IPS DF 4.7 (cell line): ENCODE data around the gene MYL5.
"Not testable (repeated sequence)": the region's sequence is repeated elsewhere in the genome, so short reads cannot be mapped to it uniquely, and the experiment has no call there.

ENCODE experiments used
- DNase-seq: peaks from one replicate; pipeline ENCODE4 v3.0.0-alpha.2; 2013; ENCODE audit warnings: low spot score; ENCODE audit errors: extremely low read depth

MYL5 gene, protein sequence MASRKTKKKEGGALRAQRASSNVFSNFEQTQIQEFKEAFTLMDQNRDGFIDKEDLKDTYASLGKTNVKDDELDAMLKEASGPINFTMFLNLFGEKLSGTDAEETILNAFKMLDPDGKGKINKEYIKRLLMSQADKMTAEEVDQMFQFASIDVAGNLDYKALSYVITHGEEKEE

DNA sequence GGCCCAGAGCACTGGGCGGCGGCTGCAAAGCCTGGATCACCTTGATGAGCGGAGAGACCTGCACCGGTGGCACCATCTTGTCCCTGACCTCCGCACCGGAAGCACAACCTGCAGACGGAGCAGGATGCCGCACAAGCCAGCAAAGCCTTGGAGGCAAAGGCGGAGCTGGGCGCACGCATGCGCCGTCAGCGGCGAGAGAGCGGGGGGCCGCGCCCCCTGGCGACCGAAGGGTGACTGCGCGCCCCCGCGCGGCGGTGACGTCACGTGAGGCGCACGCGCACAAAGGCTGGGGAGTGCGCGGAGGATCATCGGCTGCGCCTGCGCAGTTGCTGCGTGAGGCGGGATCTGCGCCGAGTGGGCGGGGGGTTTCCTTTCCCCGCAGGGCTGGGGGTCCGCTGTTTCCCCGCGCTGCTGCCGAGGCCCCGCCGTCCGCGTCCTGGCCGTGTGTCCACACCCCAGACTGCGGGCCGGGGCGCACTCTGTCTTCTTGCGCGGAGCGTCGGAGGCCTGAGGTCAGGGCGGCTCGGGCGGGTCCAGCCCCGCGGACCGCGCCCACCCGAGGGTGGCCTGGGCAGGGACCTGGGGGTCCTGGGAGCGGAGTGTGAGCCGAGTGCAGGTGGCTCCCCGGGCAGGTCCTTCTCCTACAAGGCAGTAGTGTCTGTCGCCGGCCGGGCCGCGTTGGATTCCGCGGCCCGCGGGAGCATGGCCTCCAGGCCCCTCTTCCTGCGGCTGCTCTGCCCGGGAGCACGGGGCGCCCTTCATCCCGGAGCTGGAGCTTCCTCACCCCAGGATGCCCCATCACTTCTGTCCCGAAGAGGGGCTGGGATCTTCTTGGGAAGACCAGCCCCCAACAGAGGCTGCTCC is at the start of gene MYL5, which contains the start of gene ATP5ME:
TSS of gene MYL5 (plus strand) at position 371 of the 864 bp plus-strand sequence. CDS start 3,485 bp downstream, outside the sequence.
TSS of gene ATP5ME (minus strand) at position 105 of the 864 bp plus-strand sequence. CDS start at position 76, 29 bp downstream.
- peak; percentile 85 for DNase-seq

DNA sequence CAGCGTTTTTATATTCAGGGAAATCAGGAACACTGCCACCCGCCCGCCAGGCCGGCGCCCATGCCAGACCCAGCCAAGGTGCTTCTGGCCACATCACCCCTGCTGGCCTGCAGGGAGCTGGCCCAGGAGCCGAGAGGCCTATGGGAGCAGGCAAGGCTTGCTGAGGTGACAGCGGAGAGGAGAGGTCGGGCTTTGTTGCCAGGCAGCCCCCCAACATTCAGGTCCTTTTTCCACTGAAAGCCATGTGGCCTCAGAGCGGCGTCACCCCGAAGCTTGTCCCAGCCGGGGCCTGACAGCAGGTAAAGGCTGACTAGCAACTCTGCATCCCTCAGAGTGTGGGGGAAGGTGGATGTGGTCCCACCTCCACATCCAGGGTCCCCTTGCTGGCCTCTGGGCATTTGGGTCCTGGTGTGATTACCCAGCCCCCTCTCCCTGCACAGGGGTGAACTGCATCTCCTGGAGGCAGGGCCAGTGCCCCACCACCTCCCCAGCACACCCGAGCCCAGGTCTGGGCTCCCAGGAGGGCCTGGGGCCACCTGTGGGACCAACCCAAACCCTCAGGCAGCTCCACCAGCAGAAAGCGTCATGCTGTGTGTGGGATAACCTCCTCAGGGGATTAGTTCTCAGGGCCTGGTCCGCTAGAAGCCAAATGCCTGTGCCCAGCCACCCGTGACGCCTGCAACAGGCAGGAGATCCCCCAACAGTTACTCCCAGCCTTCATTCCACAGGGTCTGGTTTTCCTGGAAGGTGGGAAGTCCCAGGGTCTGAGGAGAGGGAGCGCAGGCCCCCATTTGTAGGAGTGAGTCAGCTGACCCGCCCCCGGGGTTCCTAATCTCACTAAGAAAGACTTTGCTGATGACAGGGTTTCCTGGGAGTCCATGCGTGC is 49.4 kb upstream of the MYL5 start, which contains the start of gene PDE6B:
TSS of gene PDE6B (plus strand) at position 869 of the 886 bp plus-strand sequence. CDS start 54 bp downstream, outside the sequence.
- DNase-seq = no peak

DNA sequence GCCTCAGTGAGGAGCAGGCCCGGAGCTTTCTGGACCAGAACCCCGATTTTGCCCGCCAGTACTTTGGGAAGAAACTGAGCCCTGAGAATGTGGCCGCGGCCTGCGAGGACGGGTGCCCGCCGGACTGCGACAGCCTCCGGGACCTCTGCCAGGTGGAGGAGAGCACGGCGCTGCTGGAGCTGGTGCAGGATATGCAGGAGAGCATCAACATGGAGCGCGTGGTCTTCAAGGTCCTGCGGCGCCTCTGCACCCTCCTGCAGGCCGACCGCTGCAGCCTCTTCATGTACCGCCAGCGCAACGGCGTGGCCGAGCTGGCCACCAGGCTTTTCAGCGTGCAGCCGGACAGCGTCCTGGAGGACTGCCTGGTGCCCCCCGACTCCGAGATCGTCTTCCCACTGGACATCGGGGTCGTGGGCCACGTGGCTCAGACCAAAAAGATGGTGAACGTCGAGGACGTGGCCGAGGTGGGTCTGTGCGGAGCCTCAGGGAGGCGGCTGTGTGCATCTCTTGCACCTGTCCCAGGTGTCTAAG is 48.6 kb upstream of the MYL5 start:
- no peak for DNase-seq

DNA sequence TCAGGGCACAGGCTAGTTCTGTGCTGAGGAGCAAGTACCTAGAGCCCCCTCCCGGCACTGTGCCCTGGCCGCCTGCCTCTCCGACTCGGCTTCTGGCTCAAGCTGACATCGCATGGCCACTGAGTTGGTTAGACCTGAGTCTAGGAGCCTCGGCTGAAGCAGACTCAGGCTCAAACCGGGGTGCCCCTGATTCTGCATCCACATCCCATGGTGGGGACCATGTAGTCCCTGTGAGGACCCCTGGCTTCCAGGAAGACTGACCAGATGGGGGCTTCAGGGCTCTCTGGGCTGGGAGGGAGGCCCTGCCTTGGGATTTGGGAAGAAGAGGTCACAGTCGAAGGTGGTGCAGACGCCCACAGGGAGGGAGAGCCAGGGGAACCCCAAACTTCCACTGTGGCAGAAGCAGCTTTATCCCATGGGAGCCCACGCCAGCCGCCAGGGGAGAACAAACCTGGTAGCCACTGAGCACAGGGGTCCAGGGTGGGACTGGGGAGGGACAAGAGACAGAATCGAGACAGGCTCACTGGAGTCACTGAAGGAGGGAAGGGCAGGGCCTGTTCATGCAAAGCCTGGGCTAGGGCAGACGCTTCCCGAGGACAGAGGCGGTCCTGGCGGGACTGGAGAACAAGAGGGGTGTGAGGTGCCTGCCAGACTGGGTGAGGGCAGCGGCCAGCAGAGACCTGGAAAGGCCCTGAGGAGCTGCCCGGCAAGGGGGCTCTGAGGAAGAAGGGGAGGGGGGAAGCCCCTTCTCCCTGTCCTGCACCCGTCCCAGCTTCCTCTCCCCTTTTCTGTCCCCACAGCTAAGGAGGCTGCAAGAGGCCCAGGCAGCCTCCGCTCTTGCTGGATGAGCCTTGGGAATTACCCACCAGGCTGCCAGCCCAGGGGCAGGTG is 47.9 kb upstream of the MYL5 start:
- DNase-seq = no peak

DNA sequence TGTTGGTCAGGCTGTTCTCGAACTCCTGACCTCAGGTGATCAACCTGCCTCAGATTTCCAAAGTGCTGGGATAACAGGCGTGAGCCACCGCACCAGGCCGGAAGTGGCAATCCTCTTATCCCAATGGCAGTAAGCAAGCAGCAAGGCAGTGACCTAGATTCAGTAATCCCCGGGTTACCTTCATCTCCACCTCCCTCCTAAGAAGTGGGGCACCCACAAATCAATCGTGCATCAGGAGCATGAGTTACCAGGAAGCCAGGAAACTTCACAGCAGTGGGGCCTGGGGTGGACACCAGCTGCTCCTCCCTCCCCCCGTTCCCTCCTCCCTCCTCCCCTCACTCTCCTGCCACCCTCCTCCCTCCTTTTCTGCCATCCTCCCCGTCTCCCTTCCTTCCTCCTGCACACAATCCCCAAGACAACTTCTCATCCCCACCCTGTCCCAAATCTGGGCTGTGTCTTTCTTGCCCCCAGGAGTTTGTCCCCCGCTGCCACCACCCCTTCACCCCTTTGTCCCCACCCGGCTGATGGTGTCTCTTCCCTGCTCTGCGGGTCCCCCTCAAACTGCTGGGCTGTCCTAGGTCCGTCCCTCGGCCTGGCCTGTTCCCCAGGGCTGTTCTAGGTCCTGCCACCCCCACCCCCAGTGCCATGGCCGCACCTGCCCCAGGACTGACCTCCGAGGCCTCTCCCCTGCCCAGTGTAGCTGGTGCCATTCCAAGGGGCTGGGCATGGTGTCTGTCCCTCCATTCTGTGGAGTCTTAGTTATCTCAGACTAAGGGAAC is 46.8 kb upstream of the MYL5 start:
- no peak for DNase-seq

DNA sequence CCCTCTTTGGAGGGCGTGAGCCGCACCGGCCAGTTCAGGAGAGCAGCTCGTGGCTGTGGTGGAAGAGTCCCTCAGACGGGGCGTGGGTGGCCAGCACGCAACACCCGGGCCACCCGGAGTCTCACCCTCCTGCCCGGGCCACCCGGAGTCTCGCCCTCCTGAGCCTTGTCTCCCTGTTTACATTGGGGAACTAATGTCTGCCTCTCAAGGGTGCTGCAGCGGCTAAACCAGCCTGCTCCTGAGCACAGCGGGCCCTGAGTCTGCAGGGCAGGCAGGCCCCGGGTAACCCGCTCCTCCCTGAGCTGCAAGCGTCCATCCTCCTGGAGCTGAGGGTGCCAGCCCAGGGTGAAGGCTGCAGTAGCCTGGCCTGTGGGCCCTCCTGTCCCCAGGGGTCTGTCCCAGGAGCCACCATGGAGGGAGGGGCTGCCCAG is 46.0 kb upstream of the MYL5 start:
- DNase-seq = no peak

DNA sequence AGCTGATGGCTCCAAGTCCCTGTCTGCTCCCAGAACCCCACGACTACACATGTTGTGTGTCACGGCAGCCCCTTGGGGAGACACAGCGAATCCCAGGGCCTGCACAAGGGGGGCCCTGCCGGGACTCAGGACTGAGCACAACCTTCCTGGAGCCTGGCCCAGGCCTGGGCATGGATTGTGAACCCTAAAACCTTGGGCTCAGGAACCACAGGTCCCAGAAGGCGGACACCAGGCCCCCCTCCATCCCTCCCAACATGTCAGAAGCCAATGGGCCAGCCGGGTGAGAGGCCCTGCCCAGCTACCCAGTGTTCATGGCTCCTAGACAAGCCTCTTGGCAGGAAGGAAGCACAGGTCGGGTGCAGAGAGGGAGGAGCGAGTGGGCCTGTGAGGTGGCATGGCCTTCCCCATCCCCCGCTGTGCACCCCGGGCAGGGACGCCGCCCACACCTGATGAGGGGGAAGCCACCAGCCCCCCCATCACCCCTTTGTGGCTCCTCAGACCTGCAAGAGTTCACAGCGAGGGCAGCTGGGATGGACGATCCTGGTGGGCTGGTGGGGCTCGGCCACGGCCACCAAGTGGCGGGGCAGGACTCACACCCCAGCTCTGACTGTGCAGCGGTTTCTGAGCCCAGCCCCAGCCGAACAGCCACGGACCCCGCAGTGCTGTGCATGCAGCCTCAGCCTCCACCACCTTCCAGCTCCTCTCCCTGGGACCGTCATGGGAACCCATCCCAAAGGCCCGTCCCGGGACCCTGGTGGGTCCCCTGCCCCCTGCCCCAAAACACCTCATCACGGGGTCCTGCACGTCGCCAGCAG is 45.3 kb upstream of the MYL5 start:
- DNase-seq = no peak

DNA sequence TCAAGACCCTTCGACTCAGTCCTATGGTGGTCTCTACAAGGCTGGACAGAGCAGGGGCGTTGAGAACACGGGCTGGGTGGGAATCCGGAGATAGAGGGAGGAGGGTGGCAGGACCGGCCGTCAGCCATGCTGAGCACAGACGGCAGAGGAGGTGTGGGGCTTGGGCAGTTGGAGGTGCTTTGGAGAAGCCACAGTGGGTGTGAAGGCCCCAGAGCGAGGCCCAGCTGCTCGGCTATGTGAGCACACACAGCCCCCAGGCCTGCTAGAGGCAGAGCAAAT is 44.8 kb upstream of the MYL5 start:
- no peak for DNase-seq

DNA sequence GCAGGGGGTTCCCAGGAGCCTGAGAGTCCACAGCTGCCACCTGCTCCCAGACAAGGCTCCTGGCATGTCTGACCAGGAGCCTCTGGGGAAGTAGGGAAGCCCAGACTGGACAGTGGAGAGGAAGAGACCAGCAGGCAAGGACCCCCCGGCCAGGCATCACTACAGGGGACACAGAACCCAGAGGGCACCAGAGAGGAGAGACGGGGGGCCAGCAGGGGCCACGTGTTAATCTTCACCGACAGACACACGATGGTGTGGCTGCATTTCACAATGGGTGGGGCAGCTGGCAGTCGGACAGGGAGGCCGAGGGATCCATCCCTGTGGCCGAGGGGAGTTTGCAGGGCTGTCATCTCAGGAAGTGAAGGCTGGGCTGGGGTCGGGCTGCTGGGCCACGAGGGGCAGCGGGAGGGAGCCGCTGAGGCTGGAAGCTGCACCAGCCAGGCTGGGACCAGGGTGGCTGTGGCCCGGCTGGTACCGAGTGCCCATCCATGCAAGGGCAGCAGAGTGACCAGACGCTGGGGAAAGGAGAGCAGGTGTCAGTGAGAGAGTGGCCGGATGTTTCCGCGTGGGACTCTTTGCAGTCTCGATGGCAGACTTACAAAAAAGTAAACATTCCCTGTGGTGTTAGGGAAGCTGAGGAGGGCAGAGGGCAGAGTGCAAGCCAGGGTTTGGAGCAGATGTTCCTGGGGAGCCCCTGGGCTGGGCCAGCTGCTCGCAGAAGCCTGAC is 44.3 kb upstream of the MYL5 start:
- no peak for DNase-seq

DNA sequence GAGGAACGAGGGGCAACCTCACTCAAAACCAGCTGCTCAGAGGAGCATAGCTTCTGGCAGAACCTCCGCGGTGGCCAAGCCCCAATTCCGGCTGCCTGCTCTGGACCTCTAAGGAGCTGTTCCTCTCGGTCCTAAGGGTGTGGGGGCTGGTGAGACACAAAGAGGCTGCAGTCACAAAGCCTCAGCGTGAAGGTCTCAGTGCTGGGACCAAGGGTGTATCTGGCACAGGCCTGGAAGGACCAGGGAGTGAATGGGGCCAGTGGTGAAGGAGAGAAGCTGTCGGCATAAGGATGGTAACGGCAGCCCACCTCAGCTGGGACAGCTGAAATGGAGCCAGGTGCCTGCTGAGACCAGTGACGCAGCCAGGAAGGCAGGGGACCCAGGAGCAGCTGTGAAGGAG is 43.7 kb upstream of the MYL5 start:
- DNase-seq = no peak

DNA sequence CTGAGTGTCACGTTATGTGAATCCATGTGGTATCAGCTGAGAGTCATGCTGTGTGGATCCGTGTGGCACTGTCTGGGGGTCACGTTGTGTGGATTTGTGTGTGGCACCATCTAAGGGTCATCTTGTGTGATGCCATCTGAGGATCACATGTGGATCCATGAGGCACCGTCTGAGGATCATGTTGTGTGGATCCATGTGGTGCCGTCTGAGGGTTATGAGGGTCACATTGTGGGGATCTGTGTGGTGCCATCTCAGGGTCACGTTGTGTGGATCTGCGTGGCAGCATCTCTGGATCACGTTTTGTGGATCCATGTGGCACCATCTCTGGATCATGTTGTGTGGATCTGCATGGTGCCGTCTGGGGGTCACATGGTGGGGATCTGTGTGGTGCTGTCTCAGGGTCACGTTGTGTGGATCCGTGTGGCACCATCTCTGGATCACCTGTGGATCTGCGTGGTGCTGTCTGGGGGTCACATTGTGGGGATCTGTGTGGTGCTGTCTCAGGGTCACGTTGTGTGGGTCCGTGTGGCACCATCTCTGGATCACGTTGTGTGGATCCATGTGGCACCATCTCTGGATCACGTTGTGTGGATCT is 42.0 kb upstream of the MYL5 start:
- DNase-seq = no peak

DNA sequence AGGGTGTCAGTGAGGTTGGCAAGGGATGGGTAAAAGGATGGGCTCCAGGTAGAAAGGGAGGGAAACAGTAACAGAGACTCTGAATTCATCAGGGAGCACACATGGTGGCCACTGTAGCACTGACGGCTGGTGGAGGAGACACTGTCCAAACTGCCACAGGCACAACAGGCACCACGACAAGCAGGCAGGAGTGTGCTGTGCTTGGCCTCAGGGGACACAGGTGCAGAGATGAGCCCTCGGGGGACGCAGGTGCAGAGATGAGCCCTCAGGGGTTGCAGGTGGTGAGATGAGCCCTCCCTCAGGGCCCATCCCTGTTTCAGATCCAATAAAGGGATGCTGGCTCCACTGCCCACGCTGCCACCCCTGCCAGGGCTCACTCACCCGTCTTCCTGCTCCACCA is 41.4 kb upstream of the MYL5 start:
- no peak for DNase-seq

DNA sequence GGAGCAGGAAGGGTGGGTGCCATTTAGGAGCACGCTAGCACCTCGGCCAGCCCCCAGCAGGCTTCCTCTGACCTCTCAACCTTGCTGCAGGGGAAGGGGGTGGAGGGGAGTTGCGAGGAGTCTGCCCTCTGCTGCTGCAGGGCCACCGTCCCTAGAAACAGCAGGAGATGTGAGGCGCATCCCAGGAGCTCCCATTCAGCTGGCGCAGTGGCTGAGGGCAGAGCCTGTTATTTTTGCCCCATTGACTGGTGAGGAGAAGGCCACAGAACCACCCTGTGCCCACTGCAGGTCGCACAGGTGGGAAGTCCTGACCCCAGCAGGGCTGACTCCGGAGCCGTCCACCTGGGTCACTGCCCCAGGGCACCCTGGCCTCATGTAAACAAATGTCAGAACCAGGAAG is 40.9 kb upstream of the MYL5 start:
- DNase-seq = no peak

DNA sequence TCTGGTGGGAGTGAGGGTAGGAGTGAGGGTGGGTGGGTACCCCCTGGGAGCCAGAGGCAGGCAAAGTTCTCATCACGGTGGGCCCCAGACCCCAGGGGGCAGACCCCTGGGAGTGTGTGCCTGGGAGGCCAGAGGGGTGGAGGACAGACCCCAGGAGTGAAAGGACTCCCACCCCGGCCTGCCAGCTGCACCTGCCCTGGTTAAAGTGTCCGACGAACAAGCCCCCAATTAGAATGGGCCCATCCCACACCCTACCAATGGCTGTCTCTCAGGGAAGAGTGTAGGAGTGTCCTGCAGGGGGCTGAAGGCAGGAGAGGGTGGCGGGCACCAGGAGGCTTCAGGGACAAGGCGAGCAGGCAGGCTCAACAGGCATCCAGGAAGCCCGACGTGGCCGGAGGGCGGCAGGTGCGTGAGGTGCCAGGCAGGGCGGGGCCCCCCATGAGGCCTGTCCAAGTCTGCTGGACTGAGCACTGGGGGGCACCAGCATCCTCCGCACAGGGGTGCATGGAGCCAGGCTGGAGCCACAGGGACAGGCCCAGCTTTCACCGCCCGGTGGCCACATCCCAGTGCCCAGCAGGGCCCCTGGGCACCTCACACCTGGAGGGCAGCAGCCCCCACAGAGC is 40.3 kb upstream of the MYL5 start:
- no peak for DNase-seq

DNA sequence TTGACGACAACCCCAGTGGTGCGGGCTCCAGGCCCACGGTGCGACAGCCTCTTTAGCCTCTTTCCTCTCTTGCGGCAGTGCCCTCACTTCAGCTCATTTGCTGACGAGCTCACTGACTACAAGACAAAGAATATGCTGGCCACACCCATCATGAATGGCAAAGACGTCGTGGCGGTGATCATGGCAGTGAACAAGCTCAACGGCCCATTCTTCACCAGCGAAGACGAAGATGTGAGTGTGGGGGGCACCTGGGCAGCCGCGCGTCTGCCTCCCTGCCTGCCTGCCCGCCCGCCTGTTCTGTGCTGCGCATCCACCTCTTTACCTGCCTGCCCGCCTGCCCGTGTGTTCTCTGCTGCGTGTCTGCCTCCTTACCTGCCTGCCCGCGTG is 39.8 kb upstream of the MYL5 start:
- DNase-seq = no peak

DNA sequence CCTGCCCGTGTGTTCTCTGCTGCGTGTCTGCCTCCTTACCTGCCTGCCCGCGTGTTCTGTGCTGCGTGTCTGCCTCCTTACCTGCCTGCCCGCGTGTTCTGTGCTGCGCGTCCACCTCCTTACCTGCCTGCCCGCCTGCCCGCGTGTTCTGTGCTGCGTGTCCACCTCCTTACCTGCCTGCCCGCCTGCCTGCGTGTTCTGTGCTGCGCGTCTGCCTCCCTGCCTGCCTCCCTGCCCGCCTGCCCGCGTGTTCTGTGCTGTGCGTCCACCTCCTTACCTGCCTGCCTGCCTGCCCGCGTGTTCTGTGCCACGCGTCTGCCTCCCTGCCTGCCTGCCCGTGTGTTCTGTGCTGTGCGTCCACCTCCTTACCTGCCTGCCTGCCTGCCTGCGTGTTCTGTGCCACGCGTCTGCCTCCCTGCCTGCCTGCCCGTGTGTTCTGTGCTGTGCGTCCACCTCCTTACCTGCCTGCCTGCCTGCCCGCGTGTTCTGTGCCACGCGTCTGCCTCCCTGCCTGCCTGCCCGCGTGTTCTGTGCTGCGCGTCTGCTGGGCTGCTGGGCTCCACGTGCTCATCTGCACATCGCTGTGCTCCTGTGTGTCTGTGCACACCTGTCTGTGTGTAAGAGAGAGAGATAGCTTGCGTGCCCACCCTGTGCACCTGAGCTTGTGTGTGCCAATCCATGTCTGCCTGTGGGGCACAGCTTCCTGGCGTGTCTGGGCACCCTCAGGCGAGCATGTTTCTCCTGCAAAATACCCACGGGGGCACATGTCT is 39.1 kb upstream of the MYL5 start:
- not testable (repeated sequence) for DNase-seq
